CD4-positive, CD25-positive, alpha-beta regulatory T cell (primary cell): ENCODE measurements around the gene ANAPC16. TPM values are rescaled to one million over a fixed set of nuclear protein-coding genes. Genes with fewer than 3 reads are reported as not detected.
"Not testable (repeated sequence)": the region's sequence is repeated elsewhere in the genome, so short reads cannot be mapped to it uniquely, and the experiment has no call there.

Experiments used
- ATAC-seq, 2 donors: fragments of 150-1000 bp; cut with Tn5 transposase; one replicate each; pipeline ENCODE4 v1.10.0; 2021; ENCODE audit warnings: low read depth in 2 of 2, moderate number of reproducible peaks in 2 of 2, moderate library complexity in 1 of 2
- DNase-seq, 3 donors: peaks; one replicate each; pipeline versions ENCODE4 v3.0.0 to v3.0.0-alpha.2; 2012 to 2022; ENCODE audit warnings: mixed read lengths in 1 of 3
- H3K27ac ChIP-seq: one replicate; pipeline ENCODE4 v1.7.0; 2013; ENCODE audit warnings: mild to moderate bottlenecking, low read length; ENCODE audit not compliant: insufficient read depth, poor library complexity, severe bottlenecking
- H3K27me3 ChIP-seq: one replicate; pipeline ENCODE4 v1.7.0; 2013; ENCODE audit warnings: low read length; ENCODE audit not compliant: control insufficient read depth, insufficient read depth
- H3K36me3 ChIP-seq: one replicate; pipeline ENCODE4 v1.7.0; 2013; ENCODE audit warnings: mild to moderate bottlenecking, low read length, moderate library complexity; ENCODE audit not compliant: control insufficient read depth, insufficient read depth
- H3K4me1 ChIP-seq: 2 replicates; pipeline ENCODE4 v1.7.0; 2013; ENCODE audit warnings: mild to moderate bottlenecking, low read length; ENCODE audit not compliant: insufficient read depth, control insufficient read depth, poor library complexity, severe bottlenecking
- H3K4me3 ChIP-seq: one replicate; pipeline ENCODE4 v1.7.0; 2013; ENCODE audit warnings: low read depth, mild to moderate bottlenecking, low read length, moderate library complexity
- H3K9me3 ChIP-seq, 2 experiments: 1 replicate in 1 of 2; 2 replicates in 1 of 2; pipeline ENCODE4 v1.7.0; 2013; ENCODE audit warnings: low read length in 2 of 2, mild to moderate bottlenecking in 1 of 2, moderate library complexity in 1 of 2; ENCODE audit not compliant: control insufficient read depth in 2 of 2
- H3K27ac Mint-ChIP-seq, 3 donors: one replicate each; pipeline ENCODE4 v1.8.0; 2020 to 2022; ENCODE audit warnings: mild to moderate bottlenecking in 3 of 3, mixed read lengths in 3 of 3, moderate library complexity in 2 of 3
- H3K27me3 Mint-ChIP-seq: one replicate; pipeline ENCODE4 v1.8.0; 2022; ENCODE audit warnings: mild to moderate bottlenecking, mixed read lengths
- H3K36me3 Mint-ChIP-seq: one replicate; pipeline ENCODE4 v1.8.0; 2020; ENCODE audit warnings: mixed read lengths
- H3K4me1 Mint-ChIP-seq, 4 donors: one replicate each; pipeline ENCODE4 v1.8.0; 2020 to 2022; ENCODE audit warnings: mixed read lengths in 4 of 4, mild to moderate bottlenecking in 1 of 4
- H3K4me3 Mint-ChIP-seq, 4 donors: one replicate each; pipeline ENCODE4 v1.8.0; 2020 to 2022; ENCODE audit warnings: mild to moderate bottlenecking in 4 of 4, mixed read lengths in 4 of 4, moderate library complexity in 3 of 4
- H3K9me3 Mint-ChIP-seq, 7 donors: one replicate each; pipeline ENCODE4 v1.8.0; 2020 to 2022; ENCODE audit warnings: mixed read lengths in 7 of 7, mild to moderate bottlenecking in 3 of 7, moderate library complexity in 2 of 7
- polyA plus RNA-seq, 4 donors: library from polyadenylated mRNA; unstranded; fragments of 300-500 nt; fragmentation: Illumina TruSeq; gene quantifications; one replicate each; pipeline ENCODE4 v1.2.3, GENCODE V29; 2021
- total RNA-seq: library from RNA; stranded (reverse); gene quantifications from one replicate; pipeline ENCODE4 v1.2.3, GENCODE V29; 2022

Gene ANAPC16
- total and polyA plus RNA-seq, 5 donors from 2014 or later = 86.6 to 361 (median 285) TPM

DNA sequence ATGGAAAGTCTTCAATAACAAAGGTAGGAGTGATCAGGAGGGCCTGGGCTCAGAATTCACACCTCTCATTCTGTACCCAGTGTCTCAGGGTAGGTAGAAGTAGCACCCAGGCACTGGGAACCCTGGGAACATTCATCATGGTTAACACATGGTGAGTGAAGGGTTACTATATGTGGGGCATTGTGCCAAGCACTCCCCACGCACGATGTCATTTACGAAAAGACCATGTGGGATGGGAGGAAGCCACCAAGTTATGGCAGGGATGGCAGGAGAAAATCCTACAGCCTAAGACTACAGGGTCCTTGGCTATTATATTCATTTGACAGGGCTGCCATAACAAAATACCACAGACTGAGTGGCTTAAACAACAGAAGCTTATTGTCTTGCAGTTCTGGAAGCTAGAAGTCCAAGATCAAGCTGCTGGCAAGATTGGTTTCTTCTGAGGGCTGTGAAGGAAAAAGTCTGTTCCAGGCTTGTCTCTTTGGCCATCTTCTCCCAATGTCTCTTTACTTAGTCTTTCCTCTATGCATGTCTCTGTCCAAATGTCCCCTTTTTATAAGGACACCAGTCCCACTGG is 30.2 kb downstream of the ANAPC16 start:
- Histone ChIP-seq H3K27me3 (no peaks in the 10 kb centered on the region), H3K4me1 (peaks cover 65% of the 10 kb centered on the region), H3K9me3 (no peaks in the 10 kb centered on the region), H3K36me3 (no peaks in the 10 kb centered on the region), H3K4me3 (no peak overlapping the region), H3K27ac (no peak overlapping the region)
- no peak for DNase-seq
- no peaks in the 10 kb centered on the region for H3K36me3 Mint-ChIP-seq
- peaks cover 0 to 3% (median 0%) of the 10 kb centered on the region in 7 donors for H3K9me3 Mint-ChIP-seq
- H3K27me3 Mint-ChIP-seq = no peaks in the 10 kb centered on the region
- peak overlapping the region in 3 of 4 donors; percentile 22 to 62 (median 23) for H3K4me3 Mint-ChIP-seq
- H3K27ac Mint-ChIP-seq = peak overlapping the region; percentile 67 to 90 (median 90)
- ATAC-seq = no peak
- H3K4me1 Mint-ChIP-seq = peaks cover 19 to 78% (median 52%) of the 10 kb centered on the region in 4 donors

DNA sequence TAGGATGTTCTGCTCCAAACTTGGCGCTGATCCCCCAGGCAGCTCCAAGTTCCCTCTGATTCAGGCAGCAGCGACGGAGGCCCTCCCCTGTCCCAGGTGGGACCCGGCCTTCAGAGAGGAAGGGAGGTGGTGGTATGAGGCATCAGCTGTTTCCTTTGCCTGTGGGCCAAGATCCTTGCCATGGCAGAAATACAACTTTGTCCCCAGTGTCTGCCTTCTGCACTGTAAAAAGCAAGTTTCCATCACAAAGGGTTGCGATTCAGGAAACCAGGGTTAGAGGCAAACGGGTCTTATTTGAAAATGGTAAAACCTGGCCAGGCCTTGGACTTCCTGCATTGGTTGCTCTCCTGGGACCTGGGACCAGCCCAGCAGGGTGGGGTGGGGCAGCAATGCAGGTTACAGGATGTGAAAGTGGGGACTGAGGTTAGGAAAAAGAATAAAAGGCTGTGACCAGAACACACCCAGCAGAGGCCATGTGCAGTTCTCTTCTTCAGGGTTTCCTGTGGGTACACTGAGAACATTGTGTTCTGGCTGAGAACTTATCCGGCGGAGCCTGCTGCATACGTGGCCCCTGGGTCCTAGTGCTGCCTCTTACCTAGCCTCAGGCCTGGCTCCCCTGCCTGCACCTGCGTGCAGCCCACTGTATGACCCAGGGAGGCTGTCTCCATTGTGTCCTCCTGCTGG is 32.8 kb downstream of the ANAPC16 start:
- H3K36me3 Mint-ChIP-seq = no peaks in the 10 kb centered on the region
- Histone ChIP-seq H3K4me1 (peaks cover 71% of the 10 kb centered on the region), H3K27me3 (no peaks in the 10 kb centered on the region), H3K36me3 (no peaks in the 10 kb centered on the region), H3K9me3 (no peaks in the 10 kb centered on the region), H3K4me3 (peak overlapping the region; percentile 64), H3K27ac (peak overlapping the region; percentile 76)
- ATAC-seq = peak; percentile 97 to 98
- peak overlapping the region; percentile 84 to 94 (median 88) for H3K4me3 Mint-ChIP-seq
- H3K4me1 Mint-ChIP-seq = peaks cover 15 to 86% (median 58%) of the 10 kb centered on the region in 4 donors
- peak; percentile 35 to 92 (median 85) for DNase-seq
- peak overlapping the region; percentile 95 to 97 (median 96) for H3K27ac Mint-ChIP-seq
- no peaks in the 10 kb centered on the region for H3K27me3 Mint-ChIP-seq
- peaks cover 0 to 3% (median 0%) of the 10 kb centered on the region in 7 donors for H3K9me3 Mint-ChIP-seq

DNA sequence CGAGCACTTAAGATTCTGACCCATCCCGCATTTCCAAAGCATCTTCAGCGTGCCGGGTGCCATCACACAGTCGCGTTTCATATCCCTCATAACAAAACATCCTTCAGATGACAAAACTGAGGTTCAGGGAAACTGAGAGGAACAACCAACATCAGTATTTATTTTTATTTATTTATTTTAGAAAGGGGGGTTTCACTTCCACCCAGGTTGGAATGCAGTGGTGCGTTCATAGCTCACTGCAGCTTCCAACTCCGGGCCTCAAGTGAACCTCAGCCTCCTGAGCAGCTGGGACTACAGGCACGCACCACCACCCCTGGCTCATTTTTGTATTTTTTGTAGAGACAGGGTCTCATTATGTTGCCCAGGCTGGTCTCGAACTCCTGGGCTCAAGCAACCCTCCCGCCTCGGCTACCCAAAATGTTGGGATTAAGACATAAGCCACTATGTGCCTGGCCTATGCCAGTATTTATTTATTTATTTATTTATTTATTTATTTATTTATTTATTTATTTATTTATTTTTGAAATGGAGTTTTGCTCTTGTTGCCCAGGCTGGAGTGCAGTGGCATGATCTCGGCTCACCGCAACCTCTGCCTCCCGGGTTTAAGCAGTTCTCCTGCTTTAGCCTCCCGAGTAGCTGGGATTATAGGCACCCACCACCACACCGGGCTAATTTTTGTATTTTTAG is 33.5 kb downstream of the ANAPC16 start:
- not testable (repeated sequence) for DNase-seq, H3K27me3 ChIP-seq, H3K9me3 ChIP-seq, H3K36me3 ChIP-seq, H3K27me3 Mint-ChIP-seq, H3K36me3 Mint-ChIP-seq, ATAC-seq, H3K9me3 Mint-ChIP-seq
- H3K4me3 ChIP-seq = peak overlapping the region; percentile 64
- H3K4me1 Mint-ChIP-seq = peaks cover 12 to 82% (median 56%) of the 10 kb centered on the region in 4 donors
- peak overlapping the region; percentile 76 for H3K27ac ChIP-seq
- H3K27ac Mint-ChIP-seq = peak overlapping the region; percentile 95 to 97 (median 96)
- peak overlapping the region; percentile 84 to 94 (median 88) for H3K4me3 Mint-ChIP-seq
- H3K4me1 ChIP-seq = peaks cover 66% of the 10 kb centered on the region

DNA sequence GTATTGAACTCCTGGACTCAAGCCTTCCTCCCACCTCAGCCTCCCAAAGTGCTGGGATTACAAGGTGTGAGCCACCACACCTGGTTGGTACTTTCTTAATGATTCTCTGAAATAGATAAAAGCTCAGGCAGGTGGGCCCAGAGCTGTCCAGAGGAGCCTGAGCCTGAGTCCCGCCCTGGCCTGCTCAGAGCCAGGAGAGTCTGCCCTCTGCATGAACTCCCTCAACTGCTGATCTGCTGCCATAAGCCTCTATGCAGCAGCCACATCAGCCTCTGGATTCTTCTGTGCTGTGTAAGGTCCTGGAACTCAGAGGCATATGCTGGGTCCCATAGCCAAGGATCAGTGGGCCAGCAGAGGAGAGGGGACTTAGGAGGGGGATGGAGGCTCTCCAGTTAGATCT is 34.9 kb downstream of the ANAPC16 start:
- H3K4me1 Mint-ChIP-seq = peaks cover 9 to 82% (median 57%) of the 10 kb centered on the region in 4 donors

DNA sequence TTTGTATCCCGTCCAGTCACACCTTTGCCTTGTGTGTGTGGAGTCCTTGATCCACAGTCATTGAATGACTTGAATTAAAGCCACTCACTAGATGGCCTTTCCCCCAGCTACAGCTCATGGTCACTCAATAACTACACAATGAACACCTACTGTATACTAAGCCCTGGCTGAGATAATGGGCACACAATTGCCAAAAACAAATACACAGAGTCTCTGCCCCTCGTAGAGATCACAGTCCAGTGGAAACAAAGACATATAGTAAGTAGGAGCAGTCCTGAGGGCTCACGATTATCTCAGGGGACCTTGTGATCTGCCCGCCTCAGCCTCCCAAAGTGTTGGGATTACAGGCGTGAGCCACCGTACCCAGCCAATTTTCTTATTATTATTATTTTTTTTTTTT is 35.8 kb downstream of the ANAPC16 start:
- Histone ChIP-seq H3K4me1 (peaks cover 66% of the 10 kb centered on the region), H3K9me3 (no peaks in the 10 kb centered on the region), H3K4me3 (no peak overlapping the region), H3K27me3 (no peaks in the 10 kb centered on the region), H3K27ac (no peak overlapping the region), H3K36me3 (no peaks in the 10 kb centered on the region)
- peaks cover 0 to 3% (median 0%) of the 10 kb centered on the region in 7 donors for H3K9me3 Mint-ChIP-seq
- peak overlapping the region in 3 of 4 donors; percentile 50 to 82 (median 56) for H3K4me3 Mint-ChIP-seq
- DNase-seq (no peak), ATAC-seq (no peak)
- H3K27ac Mint-ChIP-seq = peak overlapping the region in 2 of 3 donors; percentile 85 to 88
- H3K4me1 Mint-ChIP-seq = peaks cover 12 to 80% (median 55%) of the 10 kb centered on the region in 4 donors
- H3K36me3 Mint-ChIP-seq = no peaks in the 10 kb centered on the region
- no peaks in the 10 kb centered on the region for H3K27me3 Mint-ChIP-seq

More for the DNA sequence above, 34.9 kb downstream of the ANAPC16 start:
- no peaks in the 10 kb centered on the region for H3K36me3 Mint-ChIP-seq
- H3K27me3 ChIP-seq = no peaks in the 10 kb centered on the region
- no peaks in the 10 kb centered on the region for H3K36me3 ChIP-seq
- no peak overlapping the region for H3K4me3 ChIP-seq
- peaks cover 72% of the 10 kb centered on the region for H3K4me1 ChIP-seq
- H3K27ac Mint-ChIP-seq = peak overlapping the region; percentile 43 to 88 (median 84)
- H3K27me3 Mint-ChIP-seq = no peaks in the 10 kb centered on the region
- peak overlapping the region in 3 of 4 donors; percentile 51 to 65 (median 56) for H3K4me3 Mint-ChIP-seq
- H3K9me3 Mint-ChIP-seq = peaks cover 0 to 3% (median 0%) of the 10 kb centered on the region in 7 donors
- H3K27ac ChIP-seq = no peak overlapping the region
- no peaks in the 10 kb centered on the region for H3K9me3 ChIP-seq
- no peak for ATAC-seq
- no peak for DNase-seq

DNA sequence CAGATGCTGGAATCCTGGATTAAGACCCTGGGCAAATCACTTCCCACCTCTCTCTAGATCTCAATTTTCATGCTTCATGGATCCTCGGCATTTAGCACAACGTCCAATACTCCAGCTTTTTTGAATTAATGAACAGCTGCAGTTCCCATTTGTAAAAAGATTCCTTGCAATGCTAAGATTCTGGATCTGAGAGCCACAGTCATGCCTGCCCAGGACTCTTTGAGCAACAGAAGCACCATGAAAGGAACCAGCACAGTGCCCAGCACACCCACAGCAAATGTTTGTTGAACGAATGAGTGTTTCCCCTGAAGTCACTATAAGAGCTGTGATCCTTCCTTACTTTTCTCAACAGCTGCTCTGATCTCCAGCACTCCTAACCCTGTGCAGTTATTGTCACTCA is 37.2 kb downstream of the ANAPC16 start:
- no peaks in the 10 kb centered on the region for H3K27me3 Mint-ChIP-seq
- no peak for DNase-seq
- H3K9me3 Mint-ChIP-seq = peaks cover 0 to under 1% (median 0%) of the 10 kb centered on the region in 7 donors
- H3K27me3 ChIP-seq = no peaks in the 10 kb centered on the region
- no peaks in the 10 kb centered on the region for H3K36me3 ChIP-seq
- peak overlapping the region in 2 of 4 donors; percentile 1 to 13 for H3K4me3 Mint-ChIP-seq
- no peaks in the 10 kb centered on the region for H3K9me3 ChIP-seq
- no peak overlapping the region for H3K4me3 ChIP-seq
- ATAC-seq = no peak
- peaks cover 58% of the 10 kb centered on the region for H3K4me1 ChIP-seq
- no peaks in the 10 kb centered on the region for H3K36me3 Mint-ChIP-seq
- H3K27ac Mint-ChIP-seq = peak overlapping the region; percentile 29 to 90 (median 83)
- H3K4me1 Mint-ChIP-seq = peaks cover 10 to 75% (median 52%) of the 10 kb centered on the region in 4 donors
- no peak overlapping the region for H3K27ac ChIP-seq

DNA sequence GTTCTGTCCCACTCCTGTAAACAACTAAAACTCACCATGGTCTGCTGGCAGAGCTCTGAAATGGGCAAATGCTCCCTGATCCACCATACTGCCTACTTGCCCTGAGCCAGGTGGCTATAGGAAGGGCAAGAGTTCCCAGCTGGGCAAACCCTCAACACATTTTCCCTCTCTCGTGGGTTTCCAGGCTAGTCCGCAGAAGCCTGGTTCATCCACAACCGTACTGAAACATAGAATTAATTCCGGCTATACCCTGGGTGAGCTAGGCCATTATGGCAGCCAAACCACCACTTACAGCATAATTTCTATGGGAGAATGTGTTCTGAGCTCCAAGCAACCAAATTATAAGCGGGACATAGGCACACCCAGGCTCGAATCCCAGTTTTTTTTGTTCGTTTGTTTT is 37.8 kb downstream of the ANAPC16 start:
- Mint-ChIP-seq H3K4me3 (peak overlapping the region in 2 of 4 donors; percentile 13 to 22), H3K27ac (peak overlapping the region; percentile 5 to 90 (median 79)), H3K36me3 (no peaks in the 10 kb centered on the region), H3K27me3 (no peaks in the 10 kb centered on the region), H3K4me1 (peaks cover 6 to 72% (median 47%) of the 10 kb centered on the region in 4 donors), H3K9me3 (no peaks in the 10 kb centered on the region)
- no peak overlapping the region for H3K27ac ChIP-seq
- ATAC-seq (no peak), DNase-seq (no peak)
- H3K9me3 ChIP-seq = no peaks in the 10 kb centered on the region
- H3K4me1 ChIP-seq = peaks cover 52% of the 10 kb centered on the region
- no peaks in the 10 kb centered on the region for H3K27me3 ChIP-seq
- H3K4me3 ChIP-seq = no peak overlapping the region
- no peaks in the 10 kb centered on the region for H3K36me3 ChIP-seq
